Hematopoietic multipotent progenitor cell treated with erythropoietin and hydrocortisone succinate and interleukin-3 and kit ligand, for 17 days (in vitro differentiated cells): ENCODE results near the gene SHD.
A peak's percentile ranks its signal among the peaks of the same experiment; 100 is the strongest.
"Not testable (repeated sequence)": the region's sequence is repeated elsewhere in the genome, so short reads cannot be mapped to it uniquely, and the experiment has no call there.

ENCODE experiments used
- DNase-seq: peaks from one replicate; pipeline ENCODE4 v3.0.0-alpha.2; 2015; ENCODE audit warnings: low spot score

Gene SHD

DNA sequence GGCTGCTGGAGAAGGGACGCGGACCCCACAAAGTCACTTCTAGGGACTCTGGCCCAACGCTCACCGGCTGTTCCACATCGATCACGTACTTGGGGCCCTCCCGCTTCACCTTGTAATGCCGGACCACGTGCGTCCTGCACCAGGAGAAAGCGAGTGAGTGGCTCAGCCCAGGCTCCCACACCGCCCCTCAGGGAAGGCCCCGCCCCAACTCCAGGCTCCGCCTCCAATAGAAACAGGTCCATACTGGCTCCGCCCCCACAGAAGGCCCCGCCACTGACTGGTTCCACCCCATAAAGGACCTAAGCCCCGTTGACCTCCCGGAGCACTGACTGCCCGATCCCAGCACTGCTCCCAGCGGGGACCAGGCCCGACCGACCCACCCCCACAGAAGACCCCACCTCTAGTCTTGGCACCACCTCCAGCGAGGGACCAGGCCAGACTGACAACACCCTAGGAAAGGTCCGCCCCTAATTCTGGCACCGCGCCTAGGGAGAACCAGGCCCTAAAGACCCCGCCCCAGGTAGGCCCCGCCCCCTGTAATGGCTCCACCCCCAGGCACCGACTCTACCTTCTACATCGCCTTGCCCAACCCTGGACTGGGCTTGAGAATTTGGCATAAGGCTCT is 48.3 kb downstream of the SHD start:
- DNase-seq, result peak; percentile 87

DNA sequence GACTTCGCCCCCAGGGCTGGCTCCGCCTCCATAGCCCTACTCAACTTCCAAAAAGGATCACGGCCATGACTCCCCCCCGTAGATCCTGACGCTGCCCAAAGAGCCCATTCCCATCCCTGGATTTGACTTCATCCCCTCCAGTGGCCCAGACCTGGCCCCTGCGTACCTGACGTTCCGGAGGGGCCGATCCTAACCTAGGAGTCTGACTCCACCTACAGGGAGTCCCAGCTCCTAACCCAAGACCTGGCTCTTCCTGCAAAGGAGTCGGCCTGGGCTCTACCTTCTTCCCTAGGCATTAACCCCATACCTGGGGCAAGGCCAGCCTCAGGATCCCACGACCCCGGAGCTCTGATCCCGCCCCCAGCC is 48.8 kb downstream of the SHD start:
- DNase-seq, result no peak

DNA sequence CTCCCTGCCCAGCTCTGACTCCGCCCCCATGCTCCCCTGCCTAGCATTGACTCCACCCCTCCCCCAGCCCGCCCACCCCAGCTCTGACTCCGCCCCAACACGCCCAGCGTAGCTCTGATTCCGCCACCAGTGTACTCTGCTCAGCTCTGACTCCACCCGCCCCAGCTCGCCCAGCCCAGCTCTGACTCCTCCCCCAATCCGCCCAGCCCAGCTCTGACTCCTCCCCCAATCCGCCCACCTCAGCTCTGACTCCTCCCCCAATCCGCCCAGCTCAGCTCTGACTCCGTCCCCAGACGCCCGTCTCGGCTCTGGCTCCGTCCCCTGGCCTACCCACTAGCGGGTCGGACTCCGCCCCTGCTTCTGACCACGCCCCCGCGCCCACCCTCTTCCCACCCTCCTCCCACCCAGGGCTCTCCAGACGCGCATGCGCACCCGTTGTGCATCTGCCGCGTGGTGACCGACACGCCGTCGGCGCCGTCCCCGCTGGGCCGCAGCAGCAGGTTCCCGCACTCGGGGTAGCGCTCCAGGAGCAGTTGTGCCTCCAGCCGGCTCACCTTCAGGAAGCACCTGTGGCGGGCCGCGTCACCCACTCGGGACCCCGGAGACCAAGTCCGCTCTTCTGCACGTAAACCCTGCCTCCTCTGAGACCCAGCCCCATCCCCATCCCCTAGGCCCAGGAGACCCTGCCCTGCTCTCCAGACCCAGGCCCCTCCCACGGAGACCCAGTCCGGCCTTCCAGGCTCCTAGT is 49.4 kb downstream of the SHD start:
- peak; percentile 92 for DNase-seq

DNA sequence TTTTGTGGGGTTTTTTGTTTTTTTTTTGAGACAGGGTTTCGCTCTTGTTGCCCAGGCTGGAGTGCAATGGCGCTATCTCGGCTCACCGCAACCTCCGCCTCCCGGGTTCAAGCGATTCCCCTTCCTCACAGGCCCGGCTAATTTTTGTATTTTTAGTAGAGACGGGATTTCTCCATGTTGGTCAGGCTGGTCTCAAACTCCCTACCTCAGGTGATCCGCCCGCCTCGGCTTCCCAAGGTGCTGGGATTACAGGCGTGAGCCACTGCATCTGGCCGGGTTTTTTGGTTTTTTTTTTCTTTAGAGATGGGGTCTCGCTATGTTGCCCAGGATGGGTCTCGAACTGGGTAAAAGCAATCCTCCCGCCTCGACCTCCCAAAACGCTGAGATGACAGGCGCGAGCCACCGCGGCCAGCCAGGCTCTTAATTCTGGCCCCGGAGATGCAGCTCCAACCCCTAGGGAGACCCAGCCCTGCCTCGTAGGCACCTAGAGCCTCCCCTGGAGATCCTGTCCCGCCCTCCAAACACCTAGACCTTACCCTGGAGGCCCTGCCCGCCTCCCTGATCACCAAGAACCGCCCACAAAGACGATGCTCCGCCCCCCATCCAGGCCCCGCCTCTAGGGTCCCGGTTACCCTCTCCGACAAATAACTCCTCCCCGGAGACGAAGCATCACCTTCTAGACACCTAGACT is 50.1 kb downstream of the SHD start:
- not testable (repeated sequence) for DNase-seq

DNA sequence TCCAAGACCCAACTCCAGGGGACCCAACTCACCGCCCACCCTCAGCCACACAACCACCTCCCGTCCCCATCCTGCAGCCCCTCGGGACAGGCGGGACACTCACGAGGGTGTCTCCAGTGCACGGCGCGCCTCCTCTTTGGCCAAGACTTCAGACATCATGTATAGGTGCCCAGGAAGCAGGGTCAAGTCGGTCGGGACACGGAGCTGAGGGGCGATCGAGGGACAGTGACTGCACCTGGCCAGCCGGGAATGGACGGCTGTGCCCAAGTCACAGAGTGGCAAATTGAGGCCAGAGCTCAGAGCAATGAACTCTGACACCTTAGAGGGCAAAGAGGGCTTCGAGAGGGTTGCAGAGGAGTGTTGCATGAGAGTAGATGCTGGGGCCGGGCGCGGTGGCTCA is 50.8 kb downstream of the SHD start:
- no peak for DNase-seq

DNA sequence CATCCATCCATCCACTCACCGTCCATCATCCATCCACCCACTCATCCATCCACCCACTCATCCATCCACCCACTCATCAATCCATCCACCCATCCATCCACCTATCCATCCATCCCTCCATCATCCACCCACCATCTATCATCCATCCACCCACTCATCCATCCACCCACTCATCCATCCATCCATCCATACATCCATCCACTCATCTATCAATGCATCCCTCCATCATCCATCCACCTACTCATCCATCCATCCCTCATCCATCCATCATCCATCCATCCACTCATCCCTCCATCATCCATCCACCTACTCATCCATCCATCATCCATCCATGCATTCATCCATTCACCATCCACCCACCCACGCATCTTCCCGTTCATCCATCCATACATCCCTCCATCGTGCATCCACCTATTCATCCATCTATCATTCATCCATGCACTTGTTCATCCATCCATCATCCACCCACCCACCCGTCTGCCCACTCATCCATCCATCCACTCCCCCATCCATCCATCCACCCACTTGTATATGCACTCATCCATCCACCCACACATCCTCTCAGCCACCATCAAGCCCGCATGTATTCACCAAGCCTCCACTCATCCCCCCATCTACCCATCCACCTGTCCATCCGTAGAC is 56.0 kb downstream of the SHD start:
- DNase-seq, result no peak

DNA sequence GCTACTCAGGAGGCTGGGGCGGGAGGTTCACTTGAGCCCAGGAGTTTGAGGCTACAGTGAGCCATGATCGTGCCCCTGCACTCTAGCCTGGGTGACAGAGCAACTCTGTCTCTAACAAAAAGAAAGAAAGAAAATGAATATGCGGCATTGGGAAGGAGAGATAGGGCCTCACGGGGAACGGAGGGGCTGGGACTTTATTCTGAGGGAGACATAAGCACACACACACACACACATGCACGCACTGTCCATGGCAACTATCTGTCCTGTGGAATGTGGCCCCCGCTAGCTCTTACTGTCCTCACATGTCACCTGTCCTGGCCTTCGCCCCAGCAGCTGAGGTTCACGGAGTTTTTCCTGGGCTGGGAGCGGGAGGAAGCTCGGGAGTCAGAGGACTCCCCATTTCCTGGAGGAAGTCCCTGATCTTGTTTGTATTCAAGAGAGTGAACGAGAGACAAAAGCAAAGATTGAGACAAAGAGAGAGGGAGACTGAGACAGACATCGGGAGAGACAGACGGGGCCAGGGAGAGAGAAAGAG is 58.9 kb downstream of the SHD start:
- DNase-seq, result no peak

DNA sequence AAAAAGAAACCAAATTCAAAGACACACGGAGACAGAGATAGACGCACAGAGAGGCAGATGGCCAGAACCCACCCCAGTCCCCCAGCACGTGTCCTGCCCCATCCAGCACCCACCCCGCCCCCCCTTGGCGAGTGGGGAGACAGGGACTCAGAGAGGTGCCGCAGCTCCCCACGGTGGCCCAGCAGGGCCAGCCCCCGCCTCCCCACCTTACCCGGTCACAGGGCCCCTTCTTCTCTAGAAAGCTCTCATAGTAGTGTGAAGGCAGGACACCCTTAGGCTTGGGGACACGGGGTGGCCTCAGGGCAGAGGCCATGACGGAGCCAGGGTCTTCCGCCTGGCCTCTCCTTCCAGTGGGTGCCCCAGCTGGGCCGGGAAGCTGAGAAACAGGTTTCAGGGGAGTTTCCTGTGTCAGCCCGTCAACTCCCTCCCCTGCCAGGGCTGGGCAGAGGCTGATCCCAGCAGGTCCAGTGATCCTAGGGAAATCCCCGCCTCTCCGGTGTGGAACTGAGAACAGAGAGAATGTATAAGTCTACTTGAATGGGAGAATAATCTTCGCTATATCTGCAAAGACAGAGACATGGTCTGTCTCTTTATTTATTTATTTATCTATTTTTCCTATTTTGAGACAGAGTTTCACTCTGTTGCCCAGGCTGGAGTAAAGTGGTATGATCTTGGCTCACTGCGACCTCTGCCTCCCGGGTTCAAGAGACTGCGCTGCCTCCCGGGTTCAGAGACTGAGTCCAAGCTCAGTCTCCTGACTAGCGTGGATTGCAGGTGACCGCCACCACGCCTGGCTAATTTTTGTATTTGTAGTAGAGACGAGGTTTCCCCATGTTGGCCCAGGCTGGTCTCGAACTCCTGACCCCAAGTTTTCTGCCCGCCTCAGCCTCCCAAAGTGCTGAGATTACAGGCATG is 59.6 kb downstream of the SHD start, which contains the start of gene STAP2:
TSS of gene STAP2 (minus strand) at position 387 of the 915 bp plus-strand sequence. CDS start at position 313, 74 bp downstream.
- no peak for DNase-seq
